ENCODE measurements around the gene TLR2.

- TF ChIP-seq CTCF (IDR thresholded peaks at IDR 0.05): no peak
- TF ChIP-seq POLR2A (IDR thresholded peaks at IDR 0.05): no peak
Observed at GRCh38 chr4:153646978-153647377, 37.1 kb upstream of the TLR2 start.
